HG03280 (cell line): ENCODE data around the gene SLC16A3.
"Not testable (repeated sequence)": the region's sequence is repeated elsewhere in the genome, so short reads cannot be mapped to it uniquely, and the experiment has no call there.

Experiments
- ATAC-seq: cut with Tn5 transposase; IDR thresholded peaks from one replicate; pipeline ENCODE4 v1.9.1; 2021; ENCODE audit warnings: mild to moderate bottlenecking, moderate library complexity; ENCODE audit not compliant: unreplicated experiment

Gene SLC16A3

DNA sequence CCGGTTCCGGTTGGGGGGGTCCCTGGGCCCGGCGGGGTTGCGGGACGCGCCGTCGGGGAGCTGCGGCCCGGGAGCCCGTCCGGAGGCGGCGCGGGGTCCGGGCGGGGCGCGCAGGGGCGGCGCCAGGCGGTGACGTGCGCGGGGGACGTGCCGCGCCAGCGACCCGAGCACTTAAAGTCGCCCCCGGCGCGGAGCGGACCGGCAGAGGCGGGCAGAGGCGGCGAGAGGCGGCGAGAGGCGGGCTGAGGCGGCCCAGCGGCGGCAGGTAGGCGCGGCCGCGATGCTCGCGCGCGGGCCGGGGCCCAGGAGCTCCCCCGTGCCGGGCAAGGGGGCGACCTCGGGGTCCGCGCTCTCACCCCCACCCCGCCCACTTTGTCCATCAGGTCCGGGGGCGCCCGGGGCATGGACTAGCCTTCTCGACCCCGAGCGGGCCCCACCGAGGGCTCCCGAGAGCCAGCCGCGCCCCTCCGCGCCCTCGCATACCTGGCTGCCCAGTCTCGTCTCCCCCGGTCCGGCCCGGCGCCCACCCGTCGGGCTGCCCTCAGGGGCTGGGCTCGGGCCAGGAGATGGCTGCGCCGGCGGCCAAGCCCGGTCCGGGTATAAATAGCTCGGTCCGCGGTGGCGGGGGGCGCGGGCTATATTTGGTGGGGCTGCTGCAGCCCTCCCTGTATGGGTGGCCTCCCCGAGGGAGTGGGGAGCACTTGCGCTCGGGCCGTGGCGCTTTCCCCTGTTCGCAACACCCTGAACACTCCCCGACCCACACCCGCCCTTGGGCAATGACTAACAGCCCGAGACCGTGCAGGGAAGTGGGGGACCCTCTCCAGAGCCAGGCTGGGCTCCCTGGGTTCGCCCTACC is at the start of gene SLC16A3:
TSS of gene SLC16A3 (plus strand) at position 201 of the 856 bp plus-strand sequence. CDS start 6,967 bp downstream, outside the sequence.
- peak; percentile 55 for ATAC-seq

DNA sequence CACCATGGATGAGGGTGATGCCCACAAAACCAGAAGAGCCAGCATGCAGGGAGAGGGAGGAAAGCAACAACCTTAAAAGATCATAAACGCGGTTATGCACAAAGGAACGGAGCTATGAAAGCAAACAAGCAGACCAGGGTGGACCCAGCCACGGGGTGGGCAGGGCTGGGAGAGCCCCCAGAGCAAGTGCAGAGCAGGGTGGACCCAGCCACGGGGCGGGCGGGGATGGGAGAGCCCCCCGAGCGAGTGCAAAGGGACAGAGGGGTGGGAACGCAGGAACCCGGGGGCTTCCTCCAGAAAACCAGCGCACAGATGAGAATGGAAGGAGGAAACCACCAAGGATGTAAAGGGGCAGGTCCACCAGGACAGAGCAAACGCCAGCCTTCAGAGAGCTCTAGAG is 49.4 kb upstream of the SLC16A3 start:
- ATAC-seq, result no peak

DNA sequence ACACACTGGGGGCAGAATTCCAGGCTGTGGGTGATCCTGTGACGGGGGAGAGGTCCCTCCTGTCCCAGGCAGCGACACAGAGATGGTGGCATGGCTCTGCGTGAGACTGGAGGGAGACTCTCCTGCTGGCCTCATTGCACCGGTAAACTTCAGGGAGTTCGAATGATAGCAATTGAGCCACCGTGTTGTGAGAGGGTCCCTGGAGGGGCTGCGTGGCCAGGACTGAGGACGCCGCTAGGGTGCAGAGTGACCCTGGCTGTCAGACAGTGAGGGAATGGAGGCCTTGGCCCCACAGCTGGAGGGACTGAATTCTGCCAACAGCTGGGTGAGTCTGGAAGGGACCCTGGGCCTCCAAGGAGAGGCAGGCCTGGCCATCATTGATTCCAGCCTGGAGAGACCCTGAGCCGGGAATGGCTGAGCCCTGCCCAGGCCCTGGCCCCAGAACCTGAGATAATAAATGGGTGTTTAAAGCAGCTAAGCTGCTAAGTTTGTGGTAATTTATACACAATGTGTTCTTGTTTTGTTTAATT is 48.8 kb upstream of the SLC16A3 start:
- no peak for ATAC-seq

DNA sequence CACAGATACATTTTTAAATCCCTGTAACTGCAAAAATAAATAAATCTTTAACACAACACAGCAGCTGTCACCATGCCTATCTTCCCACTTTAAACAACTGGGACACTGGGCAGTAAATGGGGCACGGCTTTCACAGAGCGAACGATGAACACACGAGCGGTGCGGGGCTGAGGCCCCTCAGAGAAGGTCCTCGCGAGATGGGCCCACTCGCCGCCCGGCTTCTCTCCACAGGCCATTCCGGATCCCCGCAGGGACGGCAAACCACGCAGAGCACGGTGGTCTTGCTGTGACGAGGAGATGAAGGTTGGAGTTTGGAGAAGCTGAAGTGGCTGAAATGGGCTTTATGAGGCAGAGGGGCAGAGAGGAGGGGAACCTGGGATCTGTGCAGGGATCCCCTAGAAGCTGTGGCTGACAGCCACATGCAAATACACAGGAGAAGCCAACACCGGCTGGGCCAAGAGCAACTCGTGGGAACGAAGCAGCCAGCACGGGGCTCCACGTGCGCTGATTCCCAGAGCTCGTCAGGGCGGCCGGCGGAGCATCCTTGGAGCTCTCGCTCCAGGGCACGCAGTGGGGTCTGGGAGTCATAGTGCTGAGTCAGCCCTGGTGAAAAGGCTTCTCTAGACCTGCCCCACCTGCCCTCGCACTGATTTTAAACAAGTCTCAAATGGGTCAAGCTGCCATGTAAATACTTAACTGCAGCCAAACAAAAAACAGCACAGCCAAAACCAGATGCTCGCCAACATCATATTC is 47.9 kb upstream of the SLC16A3 start:
- ATAC-seq, result no peak

DNA sequence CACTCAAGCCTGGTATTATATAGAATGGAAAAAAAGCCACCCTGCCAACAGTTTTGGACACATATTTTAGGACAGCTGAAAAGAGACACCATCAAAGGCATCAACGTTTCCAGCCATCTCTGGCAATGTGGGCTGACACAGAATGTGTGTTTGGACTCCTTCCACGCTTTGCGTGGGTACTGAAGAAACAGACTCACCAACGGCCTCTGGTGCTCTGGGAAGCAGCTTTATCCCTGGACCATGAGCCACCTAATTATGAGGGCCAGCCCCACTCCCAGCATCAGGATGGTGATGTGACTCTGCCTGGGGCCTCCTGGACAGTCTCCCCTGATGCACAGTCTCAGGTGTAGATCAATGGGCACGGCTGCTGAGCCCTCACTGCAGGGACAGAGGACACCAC is 44.1 kb upstream of the SLC16A3 start:
- ATAC-seq, result no peak

DNA sequence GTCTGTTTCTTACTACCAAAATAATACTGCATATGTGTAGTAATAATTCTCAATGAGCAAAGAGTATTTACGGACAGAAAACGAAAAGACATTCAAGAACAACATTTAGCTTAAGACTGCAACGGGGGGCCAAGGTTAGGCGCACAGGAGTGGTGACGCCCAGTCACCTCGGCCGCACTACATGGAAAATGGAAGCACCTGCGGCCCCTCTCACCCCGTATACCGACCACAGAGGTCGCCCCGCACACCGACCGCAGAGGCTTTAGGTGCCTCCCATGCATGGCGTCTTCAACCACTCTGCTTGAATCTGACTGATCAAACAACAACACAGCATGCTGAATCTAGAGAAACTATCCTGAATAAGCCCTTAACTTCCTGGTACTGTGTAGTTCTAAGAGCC is 42.6 kb upstream of the SLC16A3 start:
- no peak for ATAC-seq

DNA sequence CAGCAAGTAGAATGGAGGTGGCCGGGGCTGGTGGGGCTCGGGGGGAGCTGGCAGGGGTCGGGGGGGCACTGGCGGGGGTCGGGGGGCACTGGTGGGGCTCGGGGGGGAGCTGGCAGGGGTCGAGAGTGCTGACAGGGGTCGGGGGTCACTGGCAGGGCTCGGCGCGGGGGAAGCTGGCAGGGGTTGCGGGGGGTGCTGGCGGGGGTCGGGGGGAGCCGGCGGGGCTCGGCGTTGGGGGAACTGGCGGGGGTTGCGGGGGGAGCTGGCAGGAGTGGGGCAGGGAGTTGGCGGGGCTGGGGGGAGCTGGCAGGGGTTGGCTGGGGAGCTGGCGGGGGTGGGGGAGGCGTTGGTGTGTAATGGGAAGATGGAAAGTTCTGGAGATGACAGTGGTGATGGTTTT is 41.3 kb upstream of the SLC16A3 start:
- ATAC-seq, result no peak

DNA sequence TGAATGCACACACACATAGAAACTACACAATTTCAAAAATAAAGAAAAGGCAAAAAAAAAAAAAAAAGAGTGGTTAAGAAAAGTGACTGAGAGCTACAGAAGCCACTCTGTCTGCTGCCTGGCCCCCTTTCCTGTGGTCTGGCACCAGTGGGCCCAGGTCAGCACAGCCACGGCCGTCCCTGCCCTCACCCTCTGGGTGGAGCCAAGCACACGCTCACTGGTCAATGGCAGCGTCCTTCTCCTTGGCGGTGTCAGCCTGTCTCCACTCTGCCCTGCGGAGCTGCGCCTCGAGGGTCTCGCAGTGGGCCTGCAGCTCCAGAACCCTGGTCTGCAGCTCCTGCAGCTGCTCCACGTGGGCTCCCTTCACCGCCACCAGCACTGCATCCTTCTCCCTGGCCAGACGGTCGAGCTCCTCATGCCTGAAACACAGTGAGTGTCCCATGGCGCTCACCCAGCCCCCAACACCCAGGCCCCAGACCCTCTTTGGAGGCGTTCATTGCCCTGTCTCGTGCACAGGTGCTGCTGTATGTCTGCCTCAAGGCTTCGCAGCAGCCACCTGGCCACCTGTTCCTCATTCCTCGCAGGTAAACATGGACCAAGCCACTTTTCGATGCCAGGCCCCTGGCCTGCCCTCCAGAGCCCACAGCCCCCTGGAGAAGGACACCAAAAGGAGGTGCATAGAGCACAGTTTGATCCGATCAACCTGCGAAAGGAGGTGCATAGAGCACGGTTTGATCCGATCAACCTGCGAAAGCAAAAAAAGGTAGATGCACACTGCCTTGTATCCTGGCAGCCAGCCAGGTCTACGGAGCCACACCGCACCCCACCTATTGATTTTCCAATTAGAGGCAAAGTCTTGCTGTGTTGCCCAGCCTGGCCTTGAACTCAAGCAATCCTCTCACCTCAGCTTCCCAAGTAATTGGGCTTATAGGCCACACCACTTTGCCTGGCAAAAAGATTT is 40.6 kb upstream of the SLC16A3 start:
- ATAC-seq, result no peak

DNA sequence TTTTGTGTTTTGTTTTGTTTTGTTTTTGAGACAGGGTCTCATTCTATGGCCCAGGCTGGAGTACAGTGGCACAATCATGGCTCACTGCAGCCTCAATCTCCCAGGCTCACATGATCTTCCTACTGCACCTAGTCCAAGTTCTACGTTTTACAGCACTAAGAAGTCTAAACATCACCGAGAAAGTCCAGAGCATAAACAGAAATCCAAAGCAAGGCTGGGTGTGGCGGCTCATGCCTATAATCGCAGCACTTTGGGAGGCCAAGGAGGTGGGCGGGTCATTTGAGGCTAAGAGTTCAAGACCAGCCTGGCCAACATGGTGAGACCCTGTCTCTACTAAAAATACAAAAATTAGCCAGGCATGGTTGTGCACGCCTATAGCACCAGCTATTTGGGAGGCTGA is 35.8 kb upstream of the SLC16A3 start:
- not testable (repeated sequence) for ATAC-seq

DNA sequence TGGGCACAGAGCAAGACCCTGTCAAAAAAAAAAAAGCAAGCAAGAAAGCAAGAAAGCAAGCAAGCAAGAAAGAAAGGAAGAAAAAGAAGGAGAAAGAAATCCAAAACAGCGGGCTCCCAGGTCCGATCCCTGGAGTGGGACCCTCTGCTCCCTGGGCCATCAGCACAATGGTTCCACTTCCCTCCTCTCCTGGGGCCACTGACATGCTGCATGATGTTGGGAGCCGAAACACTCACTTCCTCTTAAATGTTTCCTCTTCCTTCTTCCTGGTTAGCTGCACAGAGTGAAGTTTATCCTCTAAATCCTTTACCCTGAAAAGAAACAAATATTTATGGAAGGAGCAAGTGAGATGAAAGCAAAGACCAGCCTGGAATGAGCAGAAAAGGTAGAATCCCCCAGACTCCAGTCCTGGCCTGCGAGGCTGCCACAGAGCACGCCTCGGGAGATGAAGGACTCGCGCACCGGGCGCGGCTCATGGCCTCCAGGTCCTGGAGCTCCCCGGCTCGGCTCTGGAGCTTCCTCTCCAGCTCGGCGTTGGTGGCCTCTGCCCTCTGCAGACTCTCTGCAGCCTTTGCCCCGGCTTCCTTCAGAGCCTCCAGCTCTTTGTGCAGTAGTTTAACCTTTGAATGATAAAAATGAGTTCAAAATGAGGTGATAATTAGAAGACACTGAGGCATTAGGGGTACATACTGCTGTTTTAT is 35.2 kb upstream of the SLC16A3 start:
- no peak for ATAC-seq

DNA sequence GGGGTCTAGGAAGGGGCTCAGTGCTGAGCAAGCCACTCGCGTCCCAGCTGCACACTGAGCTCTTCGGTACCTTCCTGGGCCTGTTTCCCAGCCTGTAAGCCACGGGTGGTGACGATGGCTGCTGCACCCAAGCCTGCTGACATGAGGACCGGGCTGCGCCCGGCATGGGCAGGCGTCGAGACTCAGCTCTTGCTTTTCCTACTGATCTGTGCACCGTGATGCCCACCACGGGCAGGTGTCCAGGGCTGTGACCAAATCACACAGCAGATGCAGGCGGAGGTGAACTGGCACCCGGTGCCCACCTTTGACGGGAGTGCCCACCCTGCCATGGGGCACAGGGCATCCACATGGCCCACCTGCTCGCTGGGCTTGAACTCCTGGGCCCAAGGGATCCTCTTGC is 34.1 kb upstream of the SLC16A3 start:
- ATAC-seq, result no peak

DNA sequence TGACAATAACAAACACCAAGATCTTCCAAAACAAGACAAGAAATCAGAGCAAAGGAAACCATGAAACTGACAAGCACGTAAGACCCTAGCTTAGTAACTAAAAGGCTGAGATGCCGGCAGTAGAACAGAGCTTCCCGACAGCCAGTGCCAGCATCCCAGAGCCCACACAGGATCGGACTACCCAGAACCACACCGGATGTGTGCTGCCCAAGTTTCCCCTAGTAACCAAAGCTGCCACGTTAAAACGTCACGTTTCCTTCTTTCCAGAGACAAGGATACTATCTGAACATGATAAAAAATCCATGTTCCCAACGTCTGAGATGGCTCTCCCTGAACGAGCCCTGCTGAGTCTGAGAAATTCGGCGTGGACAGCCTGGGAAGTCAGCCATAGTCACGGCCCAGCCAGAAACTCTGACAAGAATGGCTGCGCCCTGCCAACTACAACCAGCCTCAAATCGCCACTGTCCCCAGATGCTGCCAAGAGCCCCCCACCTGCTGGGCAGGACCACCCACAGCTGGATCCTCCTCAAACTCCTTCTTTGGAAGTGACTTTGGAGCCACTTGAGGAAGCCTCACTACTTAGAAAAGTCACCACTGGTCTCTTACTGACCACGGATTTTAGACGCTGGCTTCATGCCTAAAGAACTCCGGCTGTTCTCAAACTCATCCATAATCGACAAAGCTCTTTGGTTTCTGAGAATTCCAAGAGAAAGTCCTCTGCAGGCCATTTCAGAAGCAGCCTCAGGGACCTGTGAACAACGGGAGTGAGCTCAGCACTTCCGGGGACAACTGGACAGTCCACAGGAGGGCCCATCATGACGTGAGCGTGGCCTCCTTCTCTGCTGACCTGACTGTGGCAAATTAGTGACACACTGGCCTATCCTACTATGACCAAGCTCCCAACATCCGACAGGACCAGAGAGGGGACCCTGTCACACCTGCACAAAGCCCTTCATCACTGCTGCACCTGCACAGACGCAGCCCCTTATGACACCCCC is 32.9 kb upstream of the SLC16A3 start:
- ATAC-seq, result no peak

DNA sequence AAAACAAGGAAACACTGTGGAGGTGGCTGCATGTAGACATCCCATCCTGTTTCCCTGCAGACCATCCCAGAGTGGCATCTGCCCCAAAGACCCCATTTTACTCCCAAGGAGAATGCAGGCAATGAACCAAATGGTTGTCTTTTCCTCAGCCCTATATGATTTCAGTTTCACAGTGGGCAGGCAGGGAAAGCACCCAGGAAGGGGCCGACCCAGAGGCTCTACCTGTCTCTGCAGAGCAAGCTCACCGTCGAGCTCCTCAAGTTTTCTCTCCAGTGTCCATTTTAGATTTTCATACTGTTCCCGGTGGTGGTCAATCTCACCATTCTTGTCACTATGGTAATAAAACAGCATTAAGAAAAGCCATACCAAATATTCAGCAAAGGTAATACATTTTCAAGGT is 30.8 kb upstream of the SLC16A3 start:
- ATAC-seq, result no peak

DNA sequence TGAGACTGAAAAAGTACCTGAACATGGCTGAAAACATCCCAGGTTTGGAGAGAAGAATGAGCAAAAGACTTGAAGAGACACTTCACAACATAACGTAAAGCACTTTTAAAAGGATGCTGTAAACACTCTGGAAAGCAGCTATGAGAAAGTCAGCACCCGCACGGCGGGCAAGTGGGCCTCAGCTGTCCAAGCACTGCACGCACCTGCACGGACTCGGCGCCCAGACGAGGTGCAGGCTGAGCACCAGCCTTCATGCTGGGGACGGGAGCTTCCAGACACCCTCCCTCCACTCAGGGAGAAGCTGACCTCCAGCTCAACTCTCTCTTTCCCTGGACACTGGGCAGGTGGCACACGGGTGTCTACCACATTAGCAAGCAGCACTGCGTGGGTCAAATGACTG is 29.3 kb upstream of the SLC16A3 start:
- ATAC-seq, result no peak

DNA sequence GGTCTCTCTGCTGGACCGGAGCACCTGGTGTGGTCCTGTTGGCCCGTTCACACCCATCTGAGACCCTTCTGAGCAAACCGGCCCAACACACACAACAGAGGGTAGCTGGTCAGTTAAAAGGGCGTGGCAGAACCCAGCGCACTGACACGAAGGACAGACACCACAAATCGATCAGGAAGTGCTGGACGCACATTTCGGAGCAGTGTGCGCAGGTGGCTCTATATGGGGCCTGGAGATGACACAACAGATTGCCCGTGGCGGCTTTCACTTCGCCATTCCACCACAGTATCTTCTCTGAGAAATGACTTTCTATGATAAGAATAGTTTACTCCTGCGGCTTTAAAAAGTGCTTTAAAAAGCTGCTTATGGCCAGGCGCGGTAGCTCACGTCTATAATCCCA is 28.7 kb upstream of the SLC16A3 start:
- ATAC-seq, result no peak

DNA sequence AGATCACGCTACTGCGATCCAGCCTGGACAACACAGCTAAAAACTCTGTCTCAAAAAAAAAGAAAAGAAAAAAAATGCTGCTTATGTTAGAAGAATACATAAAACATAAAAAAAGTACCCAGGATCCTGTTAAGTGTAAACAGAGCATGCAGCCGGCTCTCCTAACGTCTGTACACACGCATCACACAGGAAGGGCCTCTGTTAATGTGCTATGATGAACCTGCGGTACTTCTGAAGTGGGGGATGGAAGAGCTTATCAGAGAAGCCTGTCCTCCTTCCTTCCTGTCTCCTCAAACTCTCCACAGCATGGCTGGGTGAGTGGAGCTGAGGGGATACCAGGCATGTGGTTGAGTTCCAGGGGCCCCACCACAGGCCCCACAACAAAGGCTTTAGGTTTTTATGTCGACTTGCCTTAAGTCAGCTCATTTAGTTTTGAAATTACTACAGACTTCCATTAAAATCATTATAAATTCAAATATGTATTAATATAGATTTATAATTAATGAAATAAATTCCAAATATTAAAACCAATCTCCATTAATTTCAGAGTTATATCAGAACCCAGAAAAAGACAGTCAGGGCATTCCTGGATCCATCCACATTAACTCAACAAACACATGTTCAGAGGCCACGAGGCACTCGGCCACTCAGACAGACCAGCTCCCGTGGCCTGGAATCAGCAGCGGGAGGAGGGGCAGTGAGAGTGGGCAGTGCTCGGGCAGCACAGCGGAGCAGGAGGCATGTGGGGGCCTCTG is 27.9 kb upstream of the SLC16A3 start:
- no peak for ATAC-seq

DNA sequence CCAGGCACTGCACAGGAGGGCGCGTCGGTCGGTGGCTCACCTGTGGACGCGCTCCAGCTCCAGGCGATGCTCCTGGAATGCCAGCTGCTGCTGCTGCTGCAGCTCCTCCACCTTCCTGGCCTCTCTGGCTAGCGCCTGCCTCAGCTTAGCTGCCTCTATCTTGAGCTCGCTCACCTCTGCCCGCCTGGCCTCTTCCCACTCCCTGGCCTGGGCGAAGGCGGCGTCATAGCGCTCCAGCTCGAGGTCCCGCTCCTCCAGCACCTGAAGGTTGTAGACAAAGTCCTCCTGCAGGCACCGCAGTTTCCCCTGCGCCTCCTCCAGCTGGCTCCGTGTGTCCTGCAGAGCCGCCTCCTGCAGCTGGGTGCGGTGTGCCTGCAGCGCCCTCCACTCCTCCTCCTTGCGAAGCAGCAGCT is 27.3 kb upstream of the SLC16A3 start:
- no peak for ATAC-seq

DNA sequence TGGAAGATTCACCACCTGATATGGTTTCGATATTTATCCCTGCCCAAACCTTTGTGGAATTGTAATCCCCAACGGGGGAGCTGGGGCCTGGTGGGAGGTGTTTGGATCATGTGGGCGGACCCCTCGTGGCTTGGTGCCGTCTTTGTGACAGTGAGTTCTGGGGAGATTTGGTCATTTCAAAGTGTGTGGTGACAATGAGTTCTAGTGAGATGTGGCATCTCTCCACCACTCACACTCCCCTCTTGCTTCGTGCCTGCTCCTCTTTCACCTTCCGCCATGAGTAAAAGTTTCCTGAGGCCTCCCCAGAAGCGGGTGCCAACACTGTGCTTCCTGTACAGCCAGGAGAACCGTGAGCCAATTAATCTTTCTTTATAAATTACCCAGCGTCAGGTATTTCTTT is 25.9 kb upstream of the SLC16A3 start:
- ATAC-seq, result no peak
